ENCODE measurements around the gene PARPBP.
A peak's percentile ranks its signal among the peaks of the same experiment; 100 is the strongest.
"Not testable (repeated sequence)": the region's sequence is repeated elsewhere in the genome, so short reads cannot be mapped to it uniquely, and the experiment has no call there.

PARPBP gene

GRCh38 chr12:102147062-102147587 lies 27.1 kb downstream of the PARPBP start:
- DNase-seq (ENCODE audit: low spot score), result not testable (repeated sequence)

- not testable (repeated sequence) for DNase-seq (ENCODE audit: low spot score)
Measured at GRCh38 chr12:102155206-102155605, 35.2 kb downstream of the PARPBP start.

- no peak for DNase-seq (ENCODE audit: low spot score)
Measured at GRCh38 chr12:102163383-102163782, 43.4 kb downstream of the PARPBP start.

GRCh38 chr12:102167821-102168604 lies 48.0 kb downstream of the PARPBP start:
- DNase-seq (ENCODE audit: low spot score), result no peak

- DNase-seq (ENCODE audit: low spot score), result peak; percentile 38
Measured at GRCh38 chr12:102169922-102170621, 50.1 kb downstream of the PARPBP start.

GRCh38 chr12:102171951-102172350 lies 52.0 kb downstream of the PARPBP start:
- no peak for DNase-seq (ENCODE audit: low spot score)

GRCh38 chr12:102172436-102172835 lies 52.5 kb downstream of the PARPBP start:
- no peak for DNase-seq (ENCODE audit: low spot score)

- no peak for DNase-seq (ENCODE audit: low spot score)
Measured at GRCh38 chr12:102174117-102174516, 54.1 kb downstream of the PARPBP start.

- DNase-seq (ENCODE audit: low spot score), result no peak
Measured at GRCh38 chr12:102174761-102175160, 54.8 kb downstream of the PARPBP start.

GRCh38 chr12:102182635-102183034 lies 62.7 kb downstream of the PARPBP start:
- peak; percentile 26 for DNase-seq (ENCODE audit: low spot score)

GRCh38 chr12:102195826-102196225 lies 75.8 kb downstream of the PARPBP start:
- DNase-seq (ENCODE audit: low spot score), result no peak

GRCh38 chr12:102197789-102198188 lies 77.8 kb downstream of the PARPBP start, which contains the start of gene PMCH:
TSS of gene PMCH (minus strand) at chr12:102197833. CDS start at chr12:102197770, 63 bp downstream.
- peak; percentile 48 for DNase-seq (ENCODE audit: low spot score)

- no peak for DNase-seq (ENCODE audit: low spot score)
Measured at GRCh38 chr12:102201436-102202061, 81.6 kb downstream of the PARPBP start.

- DNase-seq (ENCODE audit: low spot score), result no peak
Measured at GRCh38 chr12:102202556-102202955, 82.6 kb downstream of the PARPBP start.

- DNase-seq (ENCODE audit: low spot score), result no peak
Measured at GRCh38 chr12:102204025-102204424, 84.0 kb downstream of the PARPBP start.

GRCh38 chr12:102215992-102216691 lies 96.2 kb downstream of the PARPBP start:
- peak; percentile 50 for DNase-seq (ENCODE audit: low spot score)

- no peak for DNase-seq (ENCODE audit: low spot score)
Measured at GRCh38 chr12:102220736-102221135, 100.8 kb downstream of the PARPBP start.

- no peak for DNase-seq (ENCODE audit: low spot score)
Measured at GRCh38 chr12:102227954-102228353, 108.0 kb downstream of the PARPBP start.

- no peak for DNase-seq (ENCODE audit: low spot score)
Measured at GRCh38 chr12:102232036-102232435, 112.1 kb downstream of the PARPBP start.

- no peak for DNase-seq (ENCODE audit: low spot score)
Measured at GRCh38 chr12:102232446-102232845, 112.5 kb downstream of the PARPBP start.

GRCh38 chr12:102234599-102234998 lies 114.6 kb downstream of the PARPBP start:
- no peak for DNase-seq (ENCODE audit: low spot score)

- not testable (repeated sequence) for DNase-seq (ENCODE audit: low spot score)
Measured at GRCh38 chr12:102240859-102241258, 120.9 kb downstream of the PARPBP start.

All from kidney capillary endothelial cell (primary cell).